Nephron progenitor cell (in vitro differentiated cells): Measurements from ENCODE around the gene SNRNP48.

Experiments
- DNase-seq: peaks from one replicate; pipeline ENCODE4 v3.0.0; 2021
- H3K27ac Mint-ChIP-seq: 2 replicates; pipeline ENCODE4 v1.8.0; 2021; ENCODE audit warnings: mild to moderate bottlenecking, moderate library complexity, mixed read lengths
- H3K27me3 Mint-ChIP-seq: 2 replicates; pipeline ENCODE4 v1.8.0; 2021; ENCODE audit warnings: mild to moderate bottlenecking, low read depth, mixed read lengths; ENCODE audit not compliant: poor library complexity
- H3K36me3 Mint-ChIP-seq: 2 replicates; pipeline ENCODE4 v1.8.0; 2021; ENCODE audit warnings: low read depth, mixed read lengths
- H3K4me1 Mint-ChIP-seq: 2 replicates; pipeline ENCODE4 v1.8.0; 2021; ENCODE audit warnings: mixed read lengths
- H3K4me3 Mint-ChIP-seq: 2 replicates; pipeline ENCODE4 v1.8.0; 2021; ENCODE audit warnings: mild to moderate bottlenecking, moderate library complexity, mixed read lengths
- H3K9me3 Mint-ChIP-seq: 2 replicates; pipeline ENCODE4 v1.8.0; 2021; ENCODE audit warnings: mild to moderate bottlenecking, moderate library complexity, mixed read lengths
- TF ChIP-seq, protein P1 (sequence below): fragments of 200-600 bp; sonication (generic); IDR thresholded peaks from 2 replicates; pipeline ENCODE4 v1.5.0; 2021; ENCODE audit warnings: antibody characterized with exemption

SNRNP48 gene

DNA sequence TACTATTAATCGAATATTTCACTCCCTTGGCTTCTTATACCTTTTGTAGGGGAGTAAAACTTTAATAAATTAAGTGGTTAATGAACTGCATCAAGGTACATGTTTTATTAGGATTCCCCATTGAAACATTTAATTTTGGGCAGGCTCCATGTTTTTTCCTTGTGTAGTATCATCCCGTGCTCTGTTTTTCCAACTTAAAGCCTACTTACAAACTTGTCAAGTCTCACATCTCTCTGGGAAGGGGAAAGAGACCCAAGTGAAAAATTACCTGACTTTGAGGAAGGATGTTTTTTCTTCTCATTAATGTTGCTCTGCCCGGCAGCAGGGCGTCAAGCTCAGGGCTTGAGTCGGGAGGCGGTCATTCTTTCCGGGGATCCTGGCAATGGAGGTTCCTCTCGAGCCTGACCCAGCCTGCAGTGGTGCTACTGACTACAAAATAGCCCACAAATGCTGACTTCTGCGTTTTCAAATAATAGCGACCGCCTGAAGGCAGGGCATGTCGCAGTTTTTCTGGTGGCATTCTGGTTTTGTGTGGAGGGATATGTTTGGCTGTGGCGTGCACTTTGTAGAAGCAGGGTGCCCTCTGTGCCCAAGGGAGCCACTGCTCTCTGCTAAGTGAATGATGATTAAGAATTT, 46.1 kb upstream of the SNRNP48 start:
- Mint-ChIP-seq H3K27ac (peak overlapping the region; percentile 87), H3K27me3 (no peaks in the 10 kb centered on the region), H3K4me3 (peak overlapping the region; percentile 98), H3K36me3 (peaks cover 28% of the 10 kb centered on the region), H3K4me1 (peaks cover 69% of the 10 kb centered on the region), H3K9me3 (peaks cover 3% of the 10 kb centered on the region)
- TF ChIP-seq, protein P1, sequence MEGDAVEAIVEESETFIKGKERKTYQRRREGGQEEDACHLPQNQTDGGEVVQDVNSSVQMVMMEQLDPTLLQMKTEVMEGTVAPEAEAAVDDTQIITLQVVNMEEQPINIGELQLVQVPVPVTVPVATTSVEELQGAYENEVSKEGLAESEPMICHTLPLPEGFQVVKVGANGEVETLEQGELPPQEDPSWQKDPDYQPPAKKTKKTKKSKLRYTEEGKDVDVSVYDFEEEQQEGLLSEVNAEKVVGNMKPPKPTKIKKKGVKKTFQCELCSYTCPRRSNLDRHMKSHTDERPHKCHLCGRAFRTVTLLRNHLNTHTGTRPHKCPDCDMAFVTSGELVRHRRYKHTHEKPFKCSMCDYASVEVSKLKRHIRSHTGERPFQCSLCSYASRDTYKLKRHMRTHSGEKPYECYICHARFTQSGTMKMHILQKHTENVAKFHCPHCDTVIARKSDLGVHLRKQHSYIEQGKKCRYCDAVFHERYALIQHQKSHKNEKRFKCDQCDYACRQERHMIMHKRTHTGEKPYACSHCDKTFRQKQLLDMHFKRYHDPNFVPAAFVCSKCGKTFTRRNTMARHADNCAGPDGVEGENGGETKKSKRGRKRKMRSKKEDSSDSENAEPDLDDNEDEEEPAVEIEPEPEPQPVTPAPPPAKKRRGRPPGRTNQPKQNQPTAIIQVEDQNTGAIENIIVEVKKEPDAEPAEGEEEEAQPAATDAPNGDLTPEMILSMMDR = no peak
- peak; percentile 31 for DNase-seq

DNA sequence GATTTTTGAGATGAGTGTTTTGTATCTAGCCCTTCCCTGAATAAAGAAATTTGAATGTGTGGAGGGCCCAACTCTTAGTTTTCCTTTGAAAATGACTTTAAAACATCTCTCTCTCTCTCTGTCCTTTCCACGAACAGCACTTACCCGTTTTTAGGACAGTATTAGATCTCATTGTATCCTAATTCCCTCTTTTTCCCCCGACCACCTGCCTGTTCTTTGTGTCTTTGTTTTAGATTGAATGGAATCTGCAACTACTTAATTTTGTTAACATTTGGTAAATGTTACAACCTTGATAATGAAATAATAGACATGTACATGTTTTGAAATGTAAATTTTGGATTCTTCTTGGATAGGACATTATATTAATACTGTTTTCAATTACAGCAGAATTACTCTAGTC, 45.4 kb upstream of the SNRNP48 start:
- Mint-ChIP-seq H3K27me3 (no peaks in the 10 kb centered on the region), H3K4me3 (peak overlapping the region; percentile 98), H3K4me1 (peaks cover 72% of the 10 kb centered on the region), H3K9me3 (peaks cover 1% of the 10 kb centered on the region), H3K36me3 (peaks cover 31% of the 10 kb centered on the region), H3K27ac (peak overlapping the region; percentile 87)
- no peak for DNase-seq
- TF ChIP-seq, protein P1 = no peak

GRCh38 chr6:7545316-7546019, 44.5 kb upstream of the SNRNP48 start:
- no peak for DNase-seq
- TF ChIP-seq, protein P1 = no peak
- Mint-ChIP-seq H3K4me3 (peak overlapping the region; percentile 98), H3K36me3 (peaks cover 25% of the 10 kb centered on the region), H3K4me1 (peaks cover 66% of the 10 kb centered on the region), H3K27ac (peak overlapping the region; percentile 65), H3K9me3 (no peaks in the 10 kb centered on the region), H3K27me3 (no peaks in the 10 kb centered on the region)

- H3K4me3 Mint-ChIP-seq = peak overlapping the region; percentile 98
- peak overlapping the region; percentile 65 for H3K27ac Mint-ChIP-seq
- peaks cover 61% of the 10 kb centered on the region for H3K4me1 Mint-ChIP-seq
- no peaks in the 10 kb centered on the region for H3K9me3 Mint-ChIP-seq
- no peak for DNase-seq
- TF ChIP-seq, protein P1 = no peak
- peaks cover 27% of the 10 kb centered on the region for H3K36me3 Mint-ChIP-seq
- no peaks in the 10 kb centered on the region for H3K27me3 Mint-ChIP-seq
Measured at GRCh38 chr6:7546020-7546369, 44.0 kb upstream of the SNRNP48 start.

GRCh38 chr6:7546383-7546782, 43.6 kb upstream of the SNRNP48 start:
- DNase-seq = no peak
- no peak overlapping the region for H3K27ac Mint-ChIP-seq
- no peaks in the 10 kb centered on the region for H3K9me3 Mint-ChIP-seq
- H3K36me3 Mint-ChIP-seq = peaks cover 30% of the 10 kb centered on the region
- H3K4me1 Mint-ChIP-seq = peaks cover 59% of the 10 kb centered on the region
- H3K4me3 Mint-ChIP-seq = no peak overlapping the region
- no peaks in the 10 kb centered on the region for H3K27me3 Mint-ChIP-seq
- TF ChIP-seq, protein P1 = no peak

GRCh38 chr6:7546896-7547295, 43.1 kb upstream of the SNRNP48 start:
- no peak overlapping the region for H3K4me3 Mint-ChIP-seq

More at GRCh38 chr6:7546896-7547295, 43.1 kb upstream of the SNRNP48 start:
- H3K27ac Mint-ChIP-seq = peak overlapping the region; percentile 64
- TF ChIP-seq, protein P1 = no peak
- no peaks in the 10 kb centered on the region for H3K27me3 Mint-ChIP-seq
- no peaks in the 10 kb centered on the region for H3K9me3 Mint-ChIP-seq
- peaks cover 59% of the 10 kb centered on the region for H3K4me1 Mint-ChIP-seq
- peaks cover 35% of the 10 kb centered on the region for H3K36me3 Mint-ChIP-seq
- DNase-seq = no peak
